Epithelial cell of esophagus (primary cell): ENCODE results near the gene IFNL1.
"Not testable (repeated sequence)": the region's sequence is repeated elsewhere in the genome, so short reads cannot be mapped to it uniquely, and the experiment has no call there.

Experiments used
- DNase-seq: peaks from one replicate; pipeline ENCODE4 v3.0.0; 2010; ENCODE audit warnings: low read depth
- H3K4me3 ChIP-seq: 2 replicates; pipeline ENCODE4 v1.5.1; 2011; ENCODE audit warnings: mild to moderate bottlenecking, low read length, control low read depth
- TF ChIP-seq, protein P1 (sequence below): IDR thresholded peaks from 2 replicates; pipeline ENCODE4 v1.5.1; 2011; ENCODE audit warnings: low read depth, mild to moderate bottlenecking, low read length, control low read depth, inconsistent platforms; ENCODE audit not compliant: insufficient read depth; ENCODE audit errors: missing control alignments

The IFNL1 gene

DNA sequence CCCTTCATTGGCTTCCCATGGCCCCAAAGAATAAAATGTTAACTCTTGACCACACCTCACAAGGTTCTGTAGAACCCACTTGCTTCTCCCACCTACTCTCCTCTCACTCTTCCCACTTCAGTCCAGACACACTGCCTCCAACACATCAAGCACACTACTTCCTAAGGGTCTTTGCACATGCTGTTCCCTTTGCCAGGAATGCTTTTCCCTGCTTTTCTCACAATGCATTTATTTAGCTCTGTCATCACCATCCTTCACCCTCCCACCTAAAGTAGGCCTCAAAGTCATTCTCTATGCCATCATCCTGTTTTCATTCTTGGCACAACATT is 7.9 kb downstream of the IFNL1 start:
- H3K4me3 ChIP-seq, result no peak overlapping the region
- TF ChIP-seq, protein P1, sequence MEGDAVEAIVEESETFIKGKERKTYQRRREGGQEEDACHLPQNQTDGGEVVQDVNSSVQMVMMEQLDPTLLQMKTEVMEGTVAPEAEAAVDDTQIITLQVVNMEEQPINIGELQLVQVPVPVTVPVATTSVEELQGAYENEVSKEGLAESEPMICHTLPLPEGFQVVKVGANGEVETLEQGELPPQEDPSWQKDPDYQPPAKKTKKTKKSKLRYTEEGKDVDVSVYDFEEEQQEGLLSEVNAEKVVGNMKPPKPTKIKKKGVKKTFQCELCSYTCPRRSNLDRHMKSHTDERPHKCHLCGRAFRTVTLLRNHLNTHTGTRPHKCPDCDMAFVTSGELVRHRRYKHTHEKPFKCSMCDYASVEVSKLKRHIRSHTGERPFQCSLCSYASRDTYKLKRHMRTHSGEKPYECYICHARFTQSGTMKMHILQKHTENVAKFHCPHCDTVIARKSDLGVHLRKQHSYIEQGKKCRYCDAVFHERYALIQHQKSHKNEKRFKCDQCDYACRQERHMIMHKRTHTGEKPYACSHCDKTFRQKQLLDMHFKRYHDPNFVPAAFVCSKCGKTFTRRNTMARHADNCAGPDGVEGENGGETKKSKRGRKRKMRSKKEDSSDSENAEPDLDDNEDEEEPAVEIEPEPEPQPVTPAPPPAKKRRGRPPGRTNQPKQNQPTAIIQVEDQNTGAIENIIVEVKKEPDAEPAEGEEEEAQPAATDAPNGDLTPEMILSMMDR, result no peak
- no peak for DNase-seq

GRCh38 chr19:39304701-39305571 is 8.7 kb downstream of the IFNL1 start:
- DNase-seq, result no peak
- H3K4me3 ChIP-seq, result no peak overlapping the region
- TF ChIP-seq, protein P1, result no peak

DNA sequence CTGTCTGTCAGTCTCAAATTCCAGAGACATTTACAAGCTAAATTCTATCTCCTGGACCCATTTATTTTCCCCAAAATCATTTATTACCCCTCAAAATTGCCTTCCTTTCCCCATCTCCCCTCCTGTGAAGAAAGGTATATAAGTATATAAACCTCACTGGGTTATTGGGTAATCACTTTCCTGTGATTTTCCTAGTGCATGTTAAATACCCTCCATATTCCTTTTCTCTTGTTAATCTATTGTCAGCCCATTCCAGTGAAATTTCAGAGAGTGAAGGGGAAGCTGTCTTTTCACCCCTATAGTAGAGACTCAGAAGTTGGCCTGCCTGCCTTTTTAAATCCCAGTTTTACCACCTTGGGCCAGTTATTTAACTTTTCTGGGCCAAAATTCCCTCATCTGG is 9.9 kb downstream of the IFNL1 start:
- H3K4me3 ChIP-seq, result no peak overlapping the region
- TF ChIP-seq, protein P1, result no peak
- no peak for DNase-seq

DNA sequence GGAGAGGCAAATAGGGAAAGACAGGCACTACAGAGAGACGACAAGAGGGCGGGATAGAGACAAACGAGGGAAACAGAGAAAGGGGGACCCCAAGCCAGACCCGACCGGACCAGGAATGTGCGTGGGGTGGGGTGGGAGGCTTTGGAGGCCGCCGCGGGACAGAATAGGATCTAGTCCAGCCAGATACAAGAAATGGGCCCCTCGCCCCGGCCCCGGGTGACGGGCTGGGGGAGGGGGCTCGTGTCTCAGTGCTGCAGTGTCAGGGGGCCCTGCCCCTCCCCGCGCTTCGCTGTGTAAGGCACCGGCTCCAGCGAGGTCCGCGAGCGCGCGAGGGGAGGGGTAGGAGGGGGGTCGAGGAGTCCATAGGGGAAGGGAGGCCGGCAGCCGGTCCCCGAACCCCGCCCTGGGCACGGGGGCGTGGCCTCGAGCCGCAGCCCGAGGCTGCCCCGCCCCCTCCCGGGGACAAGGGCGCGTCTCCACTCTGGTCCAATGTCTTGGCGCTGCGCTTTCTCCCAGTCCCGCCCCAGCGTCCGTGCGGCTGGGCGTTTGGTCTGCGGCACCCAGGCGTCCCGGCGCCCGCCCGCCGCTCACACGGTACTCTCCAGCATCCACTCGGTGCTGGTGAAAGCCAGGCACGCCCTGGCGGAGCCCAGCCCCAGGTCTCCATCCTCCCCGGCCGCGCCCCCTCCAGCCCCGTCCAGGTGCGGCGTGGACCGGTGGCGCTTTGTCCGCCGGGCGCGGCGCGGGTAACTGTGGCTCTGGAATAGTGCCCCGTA is 11.0 kb downstream of the IFNL1 start:
- DNase-seq, result peak; percentile 36
- TF ChIP-seq, protein P1, result no peak
- H3K4me3 ChIP-seq, result no peak overlapping the region

GRCh38 chr19:39307822-39308530 is 11.8 kb downstream of the IFNL1 start:
- TF ChIP-seq, protein P1, result no peak
- no peak for DNase-seq
- H3K4me3 ChIP-seq, result no peak overlapping the region

- TF ChIP-seq, protein P1, result no peak
- DNase-seq, result peak; percentile 21
- H3K4me3 ChIP-seq, result no peak overlapping the region
Observed at GRCh38 chr19:39308531-39309304, 12.5 kb downstream of the IFNL1 start.

DNA sequence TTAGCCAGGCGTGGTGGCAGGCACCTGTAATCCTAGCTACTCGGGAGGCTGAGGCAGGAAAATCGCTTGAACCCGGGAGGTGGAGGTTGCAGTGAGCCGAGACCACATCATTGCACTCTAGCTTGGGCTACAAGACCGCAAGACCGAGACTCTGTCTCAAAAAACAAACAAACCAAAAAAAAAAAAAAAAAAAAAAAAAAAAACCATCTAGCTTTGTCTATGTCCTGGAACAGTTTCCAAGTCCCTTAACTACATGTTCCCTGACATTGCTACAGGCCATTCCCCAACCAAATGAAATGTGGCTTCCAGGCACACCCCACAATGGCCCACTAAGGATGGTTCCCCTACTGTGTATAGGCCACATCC is 13.1 kb downstream of the IFNL1 start:
- DNase-seq, result not testable (repeated sequence)

More for the DNA sequence above, 13.1 kb downstream of the IFNL1 start:
- not testable (repeated sequence) for H3K4me3 ChIP-seq
